Neuron (in vitro differentiated cells): ENCODE data around the gene TLR9.

Source experiments
- H2AFZ ChIP-seq: one replicate; pipeline ENCODE4 v1.6.1; 2013; ENCODE audit warnings: low read depth, mild to moderate bottlenecking, inconsistent platforms, low read length, moderate library complexity
- H3K27me3 ChIP-seq: one replicate; pipeline ENCODE4 v1.6.1; 2013; ENCODE audit warnings: low read length; ENCODE audit not compliant: insufficient read depth
- H3K36me3 ChIP-seq: one replicate; pipeline ENCODE4 v1.6.1; 2013; ENCODE audit warnings: low read length; ENCODE audit not compliant: insufficient read depth
- H3K4me1 ChIP-seq: one replicate; pipeline ENCODE4 v1.6.1; 2013; ENCODE audit warnings: low read length; ENCODE audit not compliant: insufficient read depth
- H3K4me3 ChIP-seq: 2 replicates; pipeline ENCODE4 v1.5.1; 2013; ENCODE audit warnings: mild to moderate bottlenecking, low read length, moderate library complexity
- H3K9me3 ChIP-seq: one replicate; pipeline ENCODE4 v1.6.1; 2013; ENCODE audit warnings: low read length

Gene TLR9

DNA sequence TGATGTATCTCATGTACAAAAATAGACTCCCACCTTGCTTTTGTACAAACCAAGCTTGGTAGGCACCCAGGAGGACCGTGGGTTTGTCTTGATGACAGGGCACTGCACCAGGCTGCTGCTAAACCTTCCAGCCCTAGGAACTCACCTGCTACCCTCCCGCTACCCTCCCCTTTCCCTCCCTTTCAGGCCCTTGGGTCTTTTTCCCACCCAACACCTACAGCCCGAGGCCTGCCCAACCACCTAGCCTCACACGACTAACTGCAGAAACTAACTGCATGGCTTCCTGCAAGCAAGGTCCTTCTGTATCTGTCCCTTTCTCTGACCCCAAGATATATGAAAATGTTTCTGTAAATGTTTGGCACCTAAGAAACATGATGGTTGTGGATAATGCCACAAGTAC is 31.2 kb upstream of the TLR9 start:
- Histone ChIP-seq H3K36me3 (peaks cover 92% of the 10 kb centered on the region), H3K4me3 (no peak overlapping the region), H3K4me1 (no peaks in the 10 kb centered on the region)

DNA sequence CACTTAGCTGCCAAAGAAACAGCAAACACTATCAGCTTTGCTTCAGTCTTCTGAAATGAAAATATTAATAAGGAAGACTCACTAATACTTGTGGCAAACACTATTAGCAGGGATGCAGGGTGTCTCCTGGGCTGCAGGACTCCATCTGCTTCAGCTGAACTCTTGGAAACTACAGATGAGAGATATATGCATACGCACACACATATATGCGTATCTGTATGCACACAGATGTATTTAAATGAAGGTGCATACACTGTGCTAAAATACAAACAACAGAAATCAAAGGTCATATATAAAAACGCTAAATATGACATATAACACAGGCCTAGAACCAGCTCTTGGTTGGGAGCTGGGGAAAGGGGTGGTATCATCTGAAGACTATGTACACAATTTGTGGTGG is 30.7 kb upstream of the TLR9 start:
- H3K27me3 ChIP-seq, result no peaks in the 10 kb centered on the region
- H3K4me1 ChIP-seq, result no peaks in the 10 kb centered on the region
- H3K4me3 ChIP-seq, result no peak overlapping the region
- no peak overlapping the region for H2AFZ ChIP-seq
- H3K9me3 ChIP-seq, result no peaks in the 10 kb centered on the region
- peaks cover 92% of the 10 kb centered on the region for H3K36me3 ChIP-seq

More for the DNA sequence above, 31.2 kb upstream of the TLR9 start:
- H2AFZ ChIP-seq, result no peak overlapping the region
- no peaks in the 10 kb centered on the region for H3K9me3 ChIP-seq
- H3K27me3 ChIP-seq, result no peaks in the 10 kb centered on the region

DNA sequence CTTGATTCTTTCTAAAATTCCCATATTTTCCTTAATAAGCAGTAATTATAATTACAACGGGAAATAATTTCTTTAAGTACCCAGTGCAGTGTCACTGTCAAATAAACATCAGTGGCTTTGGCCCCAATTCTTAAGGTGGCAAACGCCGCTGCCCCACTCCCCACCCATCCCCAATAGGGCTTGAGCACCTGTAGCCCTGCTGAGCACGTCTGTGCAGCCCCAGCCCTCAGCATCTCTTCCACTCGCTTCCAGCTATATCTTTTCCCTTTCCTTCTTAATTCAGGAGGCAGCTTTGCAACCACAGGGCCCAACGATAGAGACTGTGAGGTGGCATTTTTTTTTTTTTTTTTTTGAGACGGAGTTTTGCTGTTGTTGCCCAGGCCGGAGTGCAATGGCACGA is 29.2 kb upstream of the TLR9 start:
- Histone ChIP-seq H3K9me3 (no peaks in the 10 kb centered on the region), H3K4me3 (no peak overlapping the region), H3K27me3 (no peaks in the 10 kb centered on the region), H2AFZ (no peak overlapping the region), H3K4me1 (no peaks in the 10 kb centered on the region), H3K36me3 (peaks cover 91% of the 10 kb centered on the region)

DNA sequence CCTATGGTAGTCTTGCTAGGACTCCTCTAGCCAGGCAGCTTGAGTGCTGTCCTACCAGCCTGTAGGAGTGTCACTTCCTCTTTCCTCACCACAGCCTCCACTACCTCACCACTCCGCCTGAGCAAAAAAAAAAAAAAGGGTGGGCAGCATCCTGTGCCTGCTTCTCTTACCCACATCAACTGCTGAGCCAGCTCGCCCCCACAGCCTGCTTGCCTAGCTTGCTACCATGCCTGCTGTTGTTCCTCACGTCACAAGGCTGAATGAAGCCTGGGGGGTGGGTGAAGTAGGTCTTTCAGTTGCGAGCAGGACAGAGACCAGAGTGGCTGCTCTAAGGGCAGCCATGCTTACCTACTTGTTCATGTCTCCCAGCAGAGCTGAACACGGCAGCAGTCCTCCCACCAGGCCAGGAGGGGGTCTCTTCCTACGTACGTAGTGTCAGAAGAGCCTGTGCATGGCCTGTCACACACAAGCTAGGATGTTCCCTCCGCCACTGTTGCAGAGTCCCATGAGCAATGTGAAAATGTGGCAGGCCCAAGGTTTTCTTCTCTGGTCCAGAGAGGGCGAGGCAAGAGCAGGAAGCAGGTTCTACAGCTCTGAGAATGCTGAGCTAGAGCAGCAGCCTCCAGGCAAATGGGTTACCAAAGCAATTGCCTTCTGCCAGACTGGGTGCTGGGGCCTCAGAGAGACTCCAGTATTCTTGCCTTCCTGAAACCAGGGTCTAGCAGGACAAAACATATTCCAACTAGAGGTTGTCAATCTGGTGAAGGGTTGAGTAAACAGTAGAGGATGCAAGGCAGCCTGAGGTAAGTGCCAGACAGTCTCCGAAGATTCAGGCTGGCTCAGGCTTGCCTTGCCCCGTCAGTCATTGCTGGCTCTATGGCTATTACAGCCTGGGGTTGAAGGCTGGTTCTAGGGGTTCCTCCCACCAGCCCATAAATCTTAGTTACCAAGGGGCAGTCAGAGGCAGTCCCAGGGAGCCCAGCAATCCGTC is 28.2 kb upstream of the TLR9 start:
- H3K9me3 ChIP-seq, result no peaks in the 10 kb centered on the region
- H3K4me1 ChIP-seq, result no peaks in the 10 kb centered on the region
- H3K27me3 ChIP-seq, result no peaks in the 10 kb centered on the region
- no peak overlapping the region for H2AFZ ChIP-seq
- H3K36me3 ChIP-seq, result peaks cover 86% of the 10 kb centered on the region
- no peak overlapping the region for H3K4me3 ChIP-seq

DNA sequence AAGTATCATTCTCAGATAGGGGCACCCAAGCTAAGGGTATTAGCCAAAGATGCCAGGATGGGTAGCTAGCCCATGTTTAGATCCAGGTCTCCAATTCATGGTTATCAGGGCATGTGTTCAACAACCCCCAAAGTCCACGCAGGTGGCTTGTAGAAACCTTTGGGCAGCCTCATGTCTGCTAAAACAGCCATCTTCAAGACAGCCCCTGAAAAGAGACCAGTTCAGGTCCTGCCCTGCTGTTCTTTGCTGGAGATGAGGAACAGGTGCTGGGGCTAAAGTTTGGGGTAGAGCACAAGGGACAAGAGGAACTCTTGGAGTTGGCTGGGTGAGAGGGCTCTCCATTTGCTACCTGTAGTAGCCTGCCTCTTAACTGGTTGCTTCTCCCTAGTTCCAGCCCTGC is 24.7 kb upstream of the TLR9 start:
- Histone ChIP-seq H3K36me3 (peaks cover 51% of the 10 kb centered on the region), H3K9me3 (peaks cover 2% of the 10 kb centered on the region), H3K4me1 (no peaks in the 10 kb centered on the region), H3K4me3 (no peak overlapping the region), H2AFZ (no peak overlapping the region), H3K27me3 (no peaks in the 10 kb centered on the region)

DNA sequence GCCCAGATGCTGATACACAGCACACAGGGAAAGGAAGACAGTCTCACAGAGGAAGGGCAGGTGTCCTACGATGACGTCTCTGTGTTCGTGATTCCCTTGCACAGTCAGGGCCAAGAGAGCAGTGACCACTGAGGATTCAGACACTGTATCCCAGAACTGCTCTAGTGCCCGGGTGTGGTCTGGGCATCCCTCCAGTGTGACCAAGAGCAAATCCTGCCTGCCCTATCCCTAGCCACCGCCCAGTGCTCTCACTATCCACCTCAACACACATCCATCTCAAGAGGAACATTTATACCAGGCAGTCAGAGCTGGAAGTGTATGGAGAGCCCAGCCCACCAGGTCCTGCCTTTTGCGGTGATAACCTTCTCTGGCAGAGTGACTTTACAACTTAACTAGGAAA is 24.2 kb upstream of the TLR9 start:
- no peaks in the 10 kb centered on the region for H3K27me3 ChIP-seq
- no peak overlapping the region for H2AFZ ChIP-seq
- H3K36me3 ChIP-seq, result peaks cover 49% of the 10 kb centered on the region
- no peaks in the 10 kb centered on the region for H3K4me1 ChIP-seq
- H3K9me3 ChIP-seq, result peaks cover 3% of the 10 kb centered on the region
- no peak overlapping the region for H3K4me3 ChIP-seq

DNA sequence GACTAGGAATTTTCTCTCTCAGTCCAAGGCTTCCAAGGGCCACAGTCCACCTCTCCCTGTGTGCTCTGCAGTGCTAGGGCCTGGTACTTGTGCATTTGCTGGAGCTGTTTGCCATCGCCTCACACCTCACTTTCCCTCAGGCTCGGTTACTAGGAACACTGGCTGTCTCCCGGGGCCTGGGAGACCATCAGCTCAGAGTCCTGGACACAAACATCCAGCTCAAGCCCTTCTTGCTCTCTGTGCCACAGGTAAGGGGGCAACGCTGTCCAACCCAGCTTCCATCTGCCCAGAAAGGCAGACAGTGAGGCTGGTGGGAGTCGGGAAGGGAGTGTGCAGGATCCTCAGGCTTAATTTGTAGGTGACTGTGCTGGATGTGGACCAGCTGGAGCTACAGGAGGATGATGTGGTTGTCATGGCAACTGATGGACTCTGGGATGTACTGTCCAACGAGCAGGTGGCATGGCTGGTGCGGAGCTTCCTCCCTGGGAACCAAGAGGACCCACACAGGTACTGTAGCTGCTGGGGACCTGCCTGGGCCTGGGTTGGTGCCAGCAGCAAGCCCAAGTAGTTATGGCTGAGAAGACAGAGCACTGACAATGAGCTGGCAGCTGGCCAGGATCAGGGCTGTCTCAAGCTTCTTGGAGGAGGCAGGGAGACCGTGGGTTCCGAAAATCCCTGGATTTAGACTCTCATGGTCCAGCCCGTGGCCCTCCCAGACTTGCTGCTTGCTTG is 23.5 kb upstream of the TLR9 start:
- H3K4me1 ChIP-seq, result no peaks in the 10 kb centered on the region
- H2AFZ ChIP-seq, result no peak overlapping the region
- peaks cover 43% of the 10 kb centered on the region for H3K36me3 ChIP-seq
- no peaks in the 10 kb centered on the region for H3K27me3 ChIP-seq
- H3K9me3 ChIP-seq, result peaks cover 3% of the 10 kb centered on the region
- no peak overlapping the region for H3K4me3 ChIP-seq

DNA sequence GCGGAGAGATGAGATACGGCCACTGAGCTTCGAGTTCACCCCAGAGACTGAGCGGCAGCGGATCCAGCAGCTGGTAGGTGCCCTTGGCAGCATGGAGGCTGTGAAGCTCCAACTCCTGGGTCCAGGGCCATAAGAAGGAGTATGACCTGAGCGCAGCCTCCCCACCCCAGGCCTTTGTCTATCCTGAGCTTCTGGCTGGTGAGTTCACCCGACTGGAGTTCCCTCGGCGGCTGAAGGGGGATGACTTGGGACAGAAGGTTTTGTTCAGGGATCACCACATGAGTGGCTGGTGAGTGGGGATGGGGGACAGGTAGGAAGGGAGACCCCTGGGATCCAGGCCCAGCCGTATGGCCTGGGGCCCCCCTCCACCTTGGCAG is 22.7 kb upstream of the TLR9 start:
- no peak overlapping the region for H3K4me3 ChIP-seq
- H2AFZ ChIP-seq, result no peak overlapping the region
- peaks cover 6% of the 10 kb centered on the region for H3K9me3 ChIP-seq
- H3K27me3 ChIP-seq, result no peaks in the 10 kb centered on the region
- peaks cover 34% of the 10 kb centered on the region for H3K36me3 ChIP-seq
- no peaks in the 10 kb centered on the region for H3K4me1 ChIP-seq

DNA sequence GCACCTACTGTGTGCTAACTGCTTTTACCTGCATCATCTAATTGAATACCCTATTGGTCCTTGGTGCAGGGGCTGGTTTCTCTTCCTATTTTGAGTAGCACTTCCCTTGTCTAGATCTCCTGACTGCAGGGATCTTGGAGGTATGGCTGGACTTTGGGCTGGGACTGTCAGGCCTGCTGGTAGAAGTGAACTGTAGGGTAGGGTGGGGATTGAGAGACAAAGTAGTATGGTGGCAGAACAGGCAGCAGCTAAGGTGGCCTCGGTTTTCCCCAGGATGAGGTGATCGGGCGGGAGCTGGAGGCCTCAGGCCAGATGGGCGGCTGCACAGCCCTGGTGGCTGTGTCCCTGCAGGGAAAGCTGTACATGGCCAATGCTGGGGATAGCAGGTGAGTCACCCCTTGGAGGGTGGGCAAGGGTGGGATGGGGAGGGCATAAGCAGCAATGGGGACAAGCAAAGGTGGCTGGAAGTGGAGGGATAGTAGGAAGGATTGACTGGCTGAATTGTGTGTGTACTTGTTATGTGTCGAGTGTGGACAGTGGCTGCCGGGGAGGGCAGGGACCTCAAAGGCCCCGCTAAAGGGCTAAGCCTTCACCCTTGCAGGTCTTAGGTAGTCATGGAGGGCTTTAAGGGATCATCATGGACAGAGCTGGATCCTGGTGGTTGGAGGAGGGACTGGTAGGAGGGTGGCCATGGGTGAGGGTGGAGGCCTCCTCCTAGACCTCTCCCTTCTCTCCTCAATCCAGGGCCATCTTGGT is 22.1 kb upstream of the TLR9 start:
- Histone ChIP-seq H3K27me3 (no peaks in the 10 kb centered on the region), H3K4me1 (no peaks in the 10 kb centered on the region), H2AFZ (no peak overlapping the region), H3K9me3 (peaks cover 6% of the 10 kb centered on the region), H3K36me3 (peaks cover 30% of the 10 kb centered on the region), H3K4me3 (no peak overlapping the region)

DNA sequence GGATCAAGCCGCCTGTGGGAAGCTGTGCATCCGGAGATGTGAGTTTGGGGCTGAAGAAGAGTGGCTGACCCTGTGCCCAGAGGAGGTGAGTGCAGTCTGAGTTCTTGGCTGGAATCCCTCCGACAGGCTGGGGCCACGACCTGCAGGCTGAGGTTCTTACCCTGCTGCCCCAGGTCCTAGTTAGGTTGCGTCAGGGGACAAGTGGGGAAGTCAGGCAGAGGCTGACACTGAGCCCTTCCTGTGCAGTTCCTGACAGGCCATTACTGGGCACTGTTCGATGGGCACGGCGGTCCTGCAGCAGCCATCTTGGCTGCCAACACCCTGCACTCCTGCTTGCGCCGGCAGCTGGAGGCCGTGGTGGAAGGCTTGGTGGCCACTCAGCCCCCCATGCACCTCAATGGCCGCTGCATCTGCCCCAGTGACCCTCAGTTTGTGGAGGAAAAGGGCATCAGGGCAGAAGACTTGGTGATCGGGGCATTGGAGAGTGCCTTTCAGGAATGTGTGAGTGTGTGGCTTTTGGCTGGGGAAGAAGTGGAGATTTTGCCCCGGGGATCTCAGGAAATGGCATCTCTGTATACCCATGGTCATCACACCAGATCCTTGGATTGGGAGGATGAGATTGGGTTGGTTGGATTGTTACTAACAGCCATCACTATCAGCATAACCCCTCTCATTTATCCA is 21.4 kb upstream of the TLR9 start:
- H2AFZ ChIP-seq, result no peak overlapping the region
- peaks cover 6% of the 10 kb centered on the region for H3K9me3 ChIP-seq
- H3K4me3 ChIP-seq, result no peak overlapping the region
- H3K27me3 ChIP-seq, result no peaks in the 10 kb centered on the region
- H3K36me3 ChIP-seq, result peaks cover 24% of the 10 kb centered on the region
- H3K4me1 ChIP-seq, result no peaks in the 10 kb centered on the region

DNA sequence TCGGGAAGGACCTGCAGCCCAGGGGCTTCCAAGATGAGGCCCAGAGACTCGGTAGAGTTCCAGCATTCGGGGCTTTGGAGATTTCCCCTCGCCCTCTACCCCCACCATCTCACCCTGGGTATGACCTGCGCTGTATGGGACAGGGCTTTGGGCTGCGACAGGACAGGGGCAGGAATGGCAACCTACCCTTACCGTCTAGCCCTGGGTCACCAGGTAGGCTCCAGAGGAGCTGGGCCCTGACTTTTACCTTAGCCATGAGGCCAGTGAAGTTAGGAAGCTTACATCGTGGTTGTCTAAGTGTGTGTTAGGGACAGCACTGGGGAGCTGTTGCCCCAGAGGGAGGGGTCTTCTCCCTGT is 20.8 kb upstream of the TLR9 start:
- H3K27me3 ChIP-seq, result no peaks in the 10 kb centered on the region
- no peak overlapping the region for H3K4me3 ChIP-seq
- no peak overlapping the region for H2AFZ ChIP-seq
- H3K36me3 ChIP-seq, result peaks cover 18% of the 10 kb centered on the region
- H3K9me3 ChIP-seq, result peaks cover 6% of the 10 kb centered on the region
- H3K4me1 ChIP-seq, result no peaks in the 10 kb centered on the region

DNA sequence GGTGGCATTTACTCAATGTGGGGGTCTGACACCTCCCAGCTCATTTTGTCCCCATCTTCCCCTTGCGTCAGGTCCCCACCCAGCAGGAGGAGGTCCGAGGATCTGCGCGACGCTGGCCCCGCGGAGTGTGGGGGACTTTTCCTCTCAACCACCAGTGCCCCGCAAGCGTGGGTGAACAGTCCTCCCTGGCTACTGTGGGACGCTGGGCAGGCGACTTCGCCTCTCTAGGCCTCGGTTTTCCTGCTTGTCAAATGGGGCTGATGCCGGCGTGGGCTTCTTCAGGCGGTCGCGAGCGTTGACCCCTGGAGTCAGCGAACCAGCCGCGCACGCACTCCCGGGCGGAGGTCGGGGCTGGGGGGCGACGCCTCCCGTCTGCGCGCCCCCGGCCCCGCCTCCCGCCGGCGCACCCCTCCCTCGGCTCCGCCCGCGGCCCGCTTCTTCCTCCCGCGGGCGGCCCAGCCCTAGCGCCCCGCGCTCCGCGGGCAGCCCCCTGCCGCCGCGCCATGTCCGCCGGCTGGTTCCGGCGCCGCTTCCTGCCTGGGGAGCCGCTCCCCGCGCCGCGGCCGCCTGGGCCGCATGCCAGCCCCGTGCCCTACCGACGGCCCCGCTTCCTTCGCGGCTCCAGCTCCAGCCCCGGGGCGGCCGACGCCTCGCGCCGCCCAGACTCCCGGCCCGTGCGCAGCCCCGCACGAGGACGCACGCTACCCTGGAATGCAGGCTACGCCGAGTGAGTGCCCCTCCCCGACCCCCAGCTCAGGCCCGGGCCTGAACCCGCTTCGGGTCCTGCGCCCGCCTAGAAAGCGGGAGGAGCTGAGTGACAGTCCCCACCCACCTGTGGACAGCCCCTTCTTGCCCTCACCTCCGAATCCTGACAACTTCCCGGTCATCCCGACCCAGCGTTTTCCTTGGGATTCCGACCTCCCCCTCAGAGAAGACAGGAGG is 20.1 kb upstream of the TLR9 start, which contains the start of gene PPM1M:
TSS of gene PPM1M (plus strand) at position 438 of the 942 bp plus-strand sequence. CDS start at position 504, 66 bp downstream.
- no peak within 1 kb of the TSS for H3K4me3 ChIP-seq
- peaks cover 6% of the 10 kb centered on the region for H3K9me3 ChIP-seq
- no peaks in the 10 kb centered on the region for H3K27me3 ChIP-seq
- no peak within 1 kb of the TSS for H2AFZ ChIP-seq
- H3K4me1 ChIP-seq, result no peaks in the 10 kb centered on the region
- H3K36me3 ChIP-seq, result peaks cover 12% of the 10 kb centered on the region
